ENCODE results near the gene AUTS2.

Gene AUTS2

GRCh38 chr7:69723663-69724062 lies 125.4 kb downstream of the AUTS2 start:
- no peak for DNase-seq (ENCODE audit: low spot score)

GRCh38 chr7:69728304-69728703 lies 130.0 kb downstream of the AUTS2 start:
- DNase-seq (ENCODE audit: low spot score): no peak

- DNase-seq (ENCODE audit: low spot score): no peak
These were observed 133.9 kb downstream of the AUTS2 start for GRCh38 chr7:69732203-69732602.

- DNase-seq (ENCODE audit: low spot score): no peak
These were observed 137.3 kb downstream of the AUTS2 start for GRCh38 chr7:69735582-69735981.

DNA sequence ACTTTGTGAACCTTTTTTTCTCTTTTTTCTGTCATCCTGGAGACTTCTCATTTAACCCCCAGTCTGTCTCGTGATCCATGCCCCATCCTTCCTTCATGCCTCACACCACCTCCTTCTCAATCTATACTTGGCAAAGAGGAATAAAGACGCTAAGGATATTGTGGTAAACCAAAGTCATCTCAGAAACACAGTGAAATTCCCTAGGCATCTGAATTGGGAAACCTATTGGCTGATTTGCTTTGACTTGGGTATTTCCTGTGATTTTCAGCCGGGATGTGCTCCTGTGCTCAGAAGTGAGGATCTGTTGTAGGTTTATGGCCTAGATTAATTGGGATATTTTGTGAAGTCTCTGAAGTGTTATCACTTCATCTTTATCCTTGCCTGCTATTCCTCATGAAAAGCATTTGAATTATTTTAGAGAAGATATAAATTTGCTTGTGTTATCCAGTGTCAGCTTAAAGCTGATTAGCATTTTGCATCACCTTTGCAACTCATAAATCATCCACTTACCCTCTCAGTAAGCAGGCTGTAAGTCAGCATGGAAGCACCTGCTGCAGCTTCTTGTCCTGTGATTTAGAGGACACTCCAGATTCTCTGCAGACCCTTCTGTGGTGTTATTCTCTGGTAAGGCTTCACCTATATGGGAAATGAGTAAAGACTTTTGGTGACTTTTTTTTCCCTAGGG lies 138.0 kb downstream of the AUTS2 start:
- DNase-seq (ENCODE audit: low spot score): no peak

GRCh38 chr7:69738396-69738951 lies 140.2 kb downstream of the AUTS2 start:
- peak; percentile 61 for DNase-seq (ENCODE audit: low spot score)

- no peak for DNase-seq (ENCODE audit: low spot score)
These were observed 140.9 kb downstream of the AUTS2 start for GRCh38 chr7:69739190-69739589.

DNA sequence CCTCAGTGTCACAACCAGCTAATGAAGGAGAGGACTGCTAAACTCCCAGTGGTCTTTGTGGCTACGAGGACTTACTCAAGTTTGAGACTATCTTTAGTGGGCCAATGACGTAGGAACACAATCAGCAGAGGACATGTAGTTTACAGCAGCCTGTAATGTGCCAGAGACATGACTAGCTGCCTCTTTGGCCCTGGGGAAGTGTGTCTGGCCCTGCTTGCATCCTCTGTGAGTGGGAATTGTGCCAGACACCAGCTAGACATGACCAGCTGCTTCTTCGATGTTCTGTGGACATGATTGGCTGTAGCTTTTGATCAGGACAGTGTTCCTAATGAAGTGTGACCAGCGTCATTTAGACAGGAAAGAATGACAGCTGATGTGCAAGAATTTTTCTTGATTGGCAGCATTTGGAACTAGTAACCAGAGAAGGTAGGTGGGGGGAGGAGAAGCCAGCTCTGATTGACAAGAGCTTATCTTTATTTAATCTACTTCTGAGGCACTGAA lies 141.7 kb downstream of the AUTS2 start:
- peak; percentile 37 for DNase-seq (ENCODE audit: low spot score)

GRCh38 chr7:69742237-69742636 lies 144.0 kb downstream of the AUTS2 start:
- no peak for DNase-seq (ENCODE audit: low spot score)

GRCh38 chr7:69743436-69743835 lies 145.2 kb downstream of the AUTS2 start:
- DNase-seq (ENCODE audit: low spot score): no peak

DNA sequence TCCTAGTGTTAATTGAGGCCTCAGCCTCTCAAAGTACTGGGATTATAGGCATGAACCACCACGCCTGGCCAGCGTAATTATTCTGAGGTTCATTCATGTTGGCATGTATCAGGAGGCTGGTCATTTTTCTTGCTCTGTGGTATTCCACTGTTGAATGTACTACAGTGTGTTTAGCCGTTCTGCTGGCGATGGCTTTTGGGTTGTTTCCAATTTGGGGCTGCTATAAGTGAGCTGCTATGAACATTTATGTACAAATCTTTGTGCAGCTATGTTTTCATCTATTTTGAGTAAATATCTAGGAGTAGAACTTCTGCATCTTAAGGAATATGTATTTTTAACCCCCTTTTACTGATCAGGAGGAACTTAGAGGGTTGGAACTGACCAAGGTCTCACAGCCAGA lies 145.8 kb downstream of the AUTS2 start:
- no peak for DNase-seq (ENCODE audit: low spot score)

DNA sequence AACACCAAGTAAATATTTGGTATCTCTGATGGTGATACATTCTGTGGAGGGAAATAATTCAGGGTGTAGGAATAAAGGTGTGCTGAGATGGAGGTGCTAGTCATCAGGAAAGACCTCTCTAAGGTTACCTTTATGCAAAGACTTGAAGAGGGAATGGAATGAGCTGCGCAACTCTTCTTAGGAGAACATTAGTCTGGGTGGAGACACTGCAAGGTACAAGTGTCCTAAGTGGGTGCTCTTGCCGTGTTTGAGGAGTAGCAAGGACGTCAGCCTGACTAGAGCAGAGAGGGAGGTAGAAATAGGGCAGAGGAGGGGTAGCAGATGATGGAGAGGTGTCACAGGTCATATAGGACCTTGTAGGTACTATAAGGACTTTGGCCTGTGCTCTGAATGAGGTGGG lies 148.1 kb downstream of the AUTS2 start:
- no peak for DNase-seq (ENCODE audit: low spot score)

- DNase-seq (ENCODE audit: low spot score): no peak
These were observed 148.9 kb downstream of the AUTS2 start for GRCh38 chr7:69747144-69747543.

DNA sequence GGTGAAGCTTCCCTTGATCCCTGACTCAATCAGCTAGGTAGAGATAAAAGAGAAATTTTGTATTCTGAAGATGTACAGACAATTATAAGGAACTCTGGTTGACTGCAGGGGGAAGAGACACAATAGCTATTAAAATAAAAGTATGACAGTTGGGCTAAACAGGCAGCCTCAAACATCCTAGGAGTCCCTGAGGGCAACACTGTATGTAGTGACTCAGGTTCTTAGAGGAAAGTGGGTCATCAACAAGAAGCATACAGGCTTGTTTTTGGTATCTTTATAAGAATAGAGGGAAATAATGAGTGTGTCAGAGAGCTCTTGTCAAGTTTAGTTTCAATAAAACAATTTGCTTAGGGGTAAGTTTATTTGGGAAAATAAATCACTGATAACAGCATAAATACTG lies 150.3 kb downstream of the AUTS2 start:
- no peak for DNase-seq (ENCODE audit: low spot score)

GRCh38 chr7:69749372-69749979 lies 151.2 kb downstream of the AUTS2 start:
- DNase-seq (ENCODE audit: low spot score): no peak

DNA sequence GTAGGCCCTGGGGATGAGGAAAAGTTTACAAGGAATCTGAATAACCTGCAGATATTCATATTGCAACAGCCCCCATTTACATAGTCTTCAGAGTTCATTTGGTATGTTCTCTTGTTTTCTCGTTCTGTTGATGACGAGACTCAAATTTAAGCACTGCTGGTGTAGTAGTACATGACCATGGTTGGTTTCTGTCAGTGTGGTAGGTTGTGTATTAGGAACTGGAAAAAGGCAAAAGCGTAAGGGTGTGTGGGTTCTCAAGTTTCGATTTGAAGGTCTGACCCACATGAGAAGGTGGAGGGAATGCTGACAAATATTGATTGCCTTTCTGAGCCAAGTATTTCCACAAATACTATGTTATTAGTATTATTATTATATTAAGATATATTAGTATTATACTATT lies 151.7 kb downstream of the AUTS2 start:
- no peak for DNase-seq (ENCODE audit: low spot score)

DNA sequence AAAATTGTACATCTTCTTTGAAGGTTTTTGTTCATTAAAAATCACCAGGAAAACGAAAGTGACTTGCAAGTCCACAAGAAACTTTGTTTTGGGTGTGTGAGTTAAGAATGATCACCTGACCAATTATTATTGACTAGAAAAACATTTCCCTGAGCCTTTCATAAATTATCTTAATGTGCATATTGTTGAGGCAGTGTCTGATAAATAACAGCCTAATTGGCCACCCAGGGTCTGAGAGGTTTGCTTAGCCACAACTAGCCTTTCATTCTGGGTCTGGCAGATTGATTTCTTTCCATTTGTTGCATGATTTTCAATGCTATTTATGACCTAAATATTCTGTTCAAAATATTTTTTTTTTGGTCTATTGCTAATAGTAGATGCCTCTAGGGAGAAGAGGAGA lies 152.8 kb downstream of the AUTS2 start:
- no peak for DNase-seq (ENCODE audit: low spot score)

DNA sequence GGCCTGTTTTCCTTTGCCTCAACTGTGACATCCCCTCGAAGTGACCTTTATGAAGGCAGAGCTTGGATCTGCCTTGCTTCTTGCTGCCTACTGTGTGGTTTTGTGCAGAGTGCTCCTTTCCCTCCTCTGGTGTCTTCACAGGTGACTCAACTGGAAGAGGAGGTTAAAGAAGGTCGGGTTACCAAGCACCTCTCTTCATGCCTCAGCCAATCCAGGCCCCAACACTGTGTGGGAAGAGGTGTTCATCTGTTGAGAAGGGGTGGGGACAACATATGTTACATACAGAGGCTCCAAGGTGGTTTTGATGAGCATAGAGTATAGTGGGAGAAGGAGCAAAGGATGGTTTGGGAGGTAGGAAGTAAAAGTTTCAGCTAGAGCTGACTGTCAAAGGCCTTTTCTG lies 155.7 kb downstream of the AUTS2 start:
- DNase-seq (ENCODE audit: low spot score): no peak

DNA sequence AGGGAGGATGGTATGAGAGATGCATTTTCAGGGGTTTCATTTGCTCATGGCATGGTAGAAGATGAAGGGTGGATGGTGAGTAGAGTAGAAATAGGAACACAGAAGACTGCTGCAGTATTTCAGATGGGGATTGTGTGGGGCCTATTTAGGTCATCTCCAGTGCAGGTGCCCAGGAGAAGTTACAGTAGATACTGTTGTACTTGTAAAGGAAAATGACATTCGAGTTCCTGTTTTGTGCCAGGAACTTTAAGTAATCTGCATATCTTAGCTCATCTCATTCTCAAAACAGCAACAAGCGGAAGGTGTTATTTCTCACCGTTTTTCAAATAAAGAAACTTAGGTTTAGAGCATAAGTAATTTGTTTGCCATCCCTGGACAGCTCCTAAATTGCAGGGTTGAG lies 156.2 kb downstream of the AUTS2 start:
- no peak for DNase-seq (ENCODE audit: low spot score)

DNA sequence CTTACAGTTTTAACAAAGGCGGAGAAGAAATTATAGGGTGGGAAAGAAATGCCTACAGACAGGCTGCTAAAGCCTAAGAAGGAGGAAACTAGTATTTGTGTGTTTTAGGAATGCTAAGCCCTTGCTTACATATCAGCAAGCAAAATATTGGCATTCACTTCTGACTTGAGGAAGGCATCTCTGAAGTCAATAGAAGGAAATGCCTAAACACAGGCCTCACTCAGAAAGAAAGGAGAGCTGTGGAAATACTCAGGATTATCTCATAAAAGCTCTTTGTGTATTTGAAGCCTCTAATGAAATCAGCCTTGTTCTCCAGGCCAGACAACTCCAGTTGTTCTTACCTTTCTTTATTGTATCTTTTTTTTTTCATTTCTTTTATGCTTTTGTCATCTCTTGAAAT lies 158.0 kb downstream of the AUTS2 start:
- no peak for DNase-seq (ENCODE audit: low spot score)

- no peak for DNase-seq (ENCODE audit: low spot score)
These were observed 159.3 kb downstream of the AUTS2 start for GRCh38 chr7:69757528-69757927.

- no peak for DNase-seq (ENCODE audit: low spot score)
These were observed 159.7 kb downstream of the AUTS2 start for GRCh38 chr7:69757981-69758430.

DNA sequence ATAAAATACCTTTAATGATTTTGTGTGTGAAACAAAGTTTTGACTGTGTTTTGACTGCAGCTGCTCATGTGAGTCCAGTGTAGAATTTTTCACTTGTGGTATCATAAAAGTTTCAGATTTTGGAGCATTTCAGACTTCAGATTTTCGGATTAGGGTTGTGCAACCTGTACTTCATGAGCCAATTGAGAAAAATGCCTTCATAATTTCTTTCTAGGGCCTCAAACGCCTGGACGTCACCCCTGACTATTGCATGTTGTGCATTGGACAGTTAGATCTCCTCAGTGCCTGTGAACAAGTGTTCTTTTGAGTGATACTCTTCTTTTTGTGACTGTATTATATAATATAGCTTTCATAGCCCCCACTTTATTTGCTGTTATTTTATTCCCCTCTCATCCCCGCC lies 161.1 kb downstream of the AUTS2 start:
- no peak for DNase-seq (ENCODE audit: low spot score)

Measured in D341Med (cell line).